Astrocyte (in vitro differentiated cells and primary cell): ENCODE measurements around the gene SLC13A1. TPM values are rescaled to one million over a fixed set of nuclear protein-coding genes. Genes with fewer than 3 reads are reported as not detected.

Experiments used
- total RNA-seq: library from RNA; stranded (reverse); gene quantifications from 2 replicates; pipeline ENCODE4 v1.2.1, GENCODE V29; 2021

SLC13A1 gene
- total RNA-seq, 1 donor from 2014 or later, result not detected

Other genes starting within 250 kb of the SLC13A1 start
- not detected in 2 replicates for gene TAS2R16, start 204.3 kb downstream of the SLC13A1 start, total RNA-seq